Liver (tissue), 3 donors: ENCODE measurements around the gene TMEM161A.

Experiments
- GABPA ChIP-seq, 2 donors: IDR thresholded peaks in 1 of 2; conservative IDR thresholded peaks in 1 of 2; 2 replicates each; pipeline ENCODE4 v1.6.1; 2016; ENCODE audit warnings: antibody characterized with exemption in 2 of 2, mild to moderate bottlenecking in 1 of 2, moderate library complexity in 1 of 2
- RAD21 ChIP-seq, 2 donors: IDR thresholded peaks; 2 replicates each; pipeline ENCODE4 v1.6.1; 2016; ENCODE audit warnings: antibody characterized with exemption in 2 of 2, mild to moderate bottlenecking in 2 of 2
- RXRA ChIP-seq, 2 donors: IDR thresholded peaks; 2 replicates each; pipeline ENCODE4 v1.6.1; 2017 to 2018; ENCODE audit warnings: antibody characterized with exemption in 2 of 2, mild to moderate bottlenecking in 1 of 2
- TAF1 ChIP-seq: conservative IDR thresholded peaks from 2 replicates; pipeline ENCODE4 v1.6.1; 2016; ENCODE audit warnings: antibody characterized with exemption, mild to moderate bottlenecking
- TF ChIP-seq, protein P1 (sequence below): fragments of 150-350 bp; IDR thresholded peaks from 2 replicates; pipeline ENCODE4 v1.5.1; 2017; ENCODE audit warnings: improper control_type of control experiment, low read depth, low read length; ENCODE audit not compliant: missing input control
- donor health status: healthy.
- donor health status: healthy.

DNA sequence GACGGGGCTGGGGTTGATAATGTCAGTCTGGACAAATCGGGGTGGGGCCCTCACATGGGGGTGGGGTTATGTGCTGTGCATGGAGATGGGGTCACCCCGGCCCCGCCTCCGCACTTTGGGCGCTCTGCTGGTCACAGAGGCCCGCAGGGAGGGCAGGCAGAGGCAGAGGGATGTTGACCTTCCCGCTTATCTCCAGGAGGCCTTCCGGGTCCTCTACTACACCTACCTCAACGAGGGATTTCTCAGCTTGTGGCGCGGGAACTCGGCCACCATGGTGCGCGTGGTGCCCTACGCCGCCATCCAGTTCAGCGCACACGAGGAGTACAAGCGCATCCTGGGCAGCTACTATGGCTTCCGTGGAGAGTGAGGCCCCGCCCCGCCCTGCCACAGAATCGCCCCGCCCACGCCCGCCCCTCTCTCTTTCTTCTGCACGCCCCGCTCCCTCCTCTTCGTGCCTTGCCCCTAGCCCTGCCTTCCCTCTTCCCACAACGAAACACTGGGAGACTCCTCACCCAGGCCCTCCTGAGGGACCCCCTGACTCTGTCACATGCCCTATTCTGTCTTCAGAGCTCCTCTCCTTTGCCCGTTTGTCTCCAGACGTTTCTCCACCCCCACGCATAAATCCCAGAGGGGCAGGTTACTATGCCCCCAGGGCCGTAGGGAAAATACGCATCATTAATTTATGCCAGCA lies 32.8 kb downstream of the TMEM161A start:
- TF ChIP-seq, protein P1, sequence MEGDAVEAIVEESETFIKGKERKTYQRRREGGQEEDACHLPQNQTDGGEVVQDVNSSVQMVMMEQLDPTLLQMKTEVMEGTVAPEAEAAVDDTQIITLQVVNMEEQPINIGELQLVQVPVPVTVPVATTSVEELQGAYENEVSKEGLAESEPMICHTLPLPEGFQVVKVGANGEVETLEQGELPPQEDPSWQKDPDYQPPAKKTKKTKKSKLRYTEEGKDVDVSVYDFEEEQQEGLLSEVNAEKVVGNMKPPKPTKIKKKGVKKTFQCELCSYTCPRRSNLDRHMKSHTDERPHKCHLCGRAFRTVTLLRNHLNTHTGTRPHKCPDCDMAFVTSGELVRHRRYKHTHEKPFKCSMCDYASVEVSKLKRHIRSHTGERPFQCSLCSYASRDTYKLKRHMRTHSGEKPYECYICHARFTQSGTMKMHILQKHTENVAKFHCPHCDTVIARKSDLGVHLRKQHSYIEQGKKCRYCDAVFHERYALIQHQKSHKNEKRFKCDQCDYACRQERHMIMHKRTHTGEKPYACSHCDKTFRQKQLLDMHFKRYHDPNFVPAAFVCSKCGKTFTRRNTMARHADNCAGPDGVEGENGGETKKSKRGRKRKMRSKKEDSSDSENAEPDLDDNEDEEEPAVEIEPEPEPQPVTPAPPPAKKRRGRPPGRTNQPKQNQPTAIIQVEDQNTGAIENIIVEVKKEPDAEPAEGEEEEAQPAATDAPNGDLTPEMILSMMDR: no peak
- TF ChIP-seq TAF1 (no peak), RAD21 (IDR thresholded peaks at IDR 0.05) (no peak), RXRA (IDR thresholded peaks at IDR 0.05) (no peak), GABPA (IDR thresholded peaks at IDR 0.05 in 1 of 2, conservative IDR thresholded peaks at IDR 0.05 in 1 of 2) (no peak)
